SK-N-SH (cell line): ENCODE data around the gene BRMS1. TPM values are rescaled to one million over a fixed set of nuclear protein-coding genes. Genes with fewer than 3 reads are reported as not detected.
"Not testable (repeated sequence)": the region's sequence is repeated elsewhere in the genome, so short reads cannot be mapped to it uniquely, and the experiment has no call there.

Source experiments
- CTCF ChIA-PET: fragments of 300-600, 350-600 bp; formaldehyde crosslinking; extraction: SDS; loops from one replicate; lab custom pipeline; 2021; lab: Yijun Ruan, JAX
- POLR2A ChIA-PET: fragments of 350-600 bp; sonication (Branson Sonifier 250); formaldehyde crosslinking; extraction: SDS; loops from one replicate; lab custom pipeline; 2020; ENCODE audit warnings: antibody characterized with exemption, inconsistent platforms; lab: Yijun Ruan, JAX
- DNase-seq: peaks from one replicate; pipeline ENCODE4 v3.0.0; 2012
- H2AFZ ChIP-seq: fragments of 200-600 bp; sonication (generic); 2 replicates; pipeline ENCODE4 v1.8.1; 2016; ENCODE audit warnings: antibody characterized with exemption, mild to moderate bottlenecking, low read depth
- H3F3A ChIP-seq: fragments of 200-600 bp; sonication (generic); replicated peaks from 2 replicates; pipeline ENCODE3; 2016; ENCODE audit warnings: antibody characterized with exemption, mild to moderate bottlenecking; ENCODE audit not compliant: insufficient read depth
- H3K27ac ChIP-seq, 2 experiments: fragments of 200-500 bp in 1 of 2; fragments of 200-600 bp in 1 of 2; sonication (Bioruptor generic) in 1 of 2; sonication (generic), shearing (Covaris generic) in 1 of 2; 2 replicates each; pipeline versions ENCODE4 v1.5.1 to v1.6.1; 2014 to 2016; ENCODE audit warnings: low read depth in 2 of 2, inconsistent platforms in 1 of 2, low read length in 1 of 2, mild to moderate bottlenecking in 1 of 2, mixed read lengths in 1 of 2
- H3K27me3 ChIP-seq: fragments of 200-600 bp; sonication (generic), shearing (Covaris generic); 2 replicates; pipeline ENCODE4 v1.6.1; 2016; ENCODE audit warnings: mixed run types; ENCODE audit not compliant: insufficient read depth
- H3K36me3 ChIP-seq, 2 experiments: fragments of 200-500 bp in 1 of 2; fragments of 200-600 bp in 1 of 2; sonication (Bioruptor generic) in 1 of 2; sonication (generic) in 1 of 2; replicated peaks in 1 of 2; 2 replicates each; pipeline versions ENCODE3 to v1.5.1; 2014 to 2016; ENCODE audit warnings: low read length in 1 of 2, mild to moderate bottlenecking in 1 of 2; ENCODE audit not compliant: insufficient read depth in 2 of 2, control insufficient read depth in 1 of 2
- H3K4me1 ChIP-seq, 2 experiments: fragments of 200-500 bp in 1 of 2; fragments of 200-600 bp in 1 of 2; sonication (Bioruptor generic) in 1 of 2; sonication (generic), shearing (Covaris generic) in 1 of 2; 2 replicates each; pipeline versions ENCODE4 v1.5.1 to v1.6.1; 2014 to 2016; ENCODE audit warnings: low read depth in 1 of 2, low read length in 1 of 2, mixed run types in 1 of 2; ENCODE audit not compliant: insufficient read depth in 2 of 2, control insufficient read depth in 1 of 2
- H3K4me2 ChIP-seq: fragments of 200-600 bp; sonication (generic), shearing (Covaris generic); 2 replicates; pipeline ENCODE4 v1.6.1; 2017; ENCODE audit warnings: mixed run types
- H3K4me3 ChIP-seq, 2 experiments: fragments of 200-500 bp in 1 of 2; fragments of 200-600 bp in 1 of 2; sonication (Bioruptor generic) in 1 of 2; sonication (generic), shearing (Covaris generic) in 1 of 2; 2 replicates each; pipeline versions ENCODE4 v1.5.1 to v1.8.1; 2014 to 2016; ENCODE audit warnings: low read depth in 2 of 2, inconsistent platforms in 1 of 2, low read length in 1 of 2, mild to moderate bottlenecking in 1 of 2, mixed read lengths in 1 of 2, moderate library complexity in 1 of 2
- H3K79me2 ChIP-seq: fragments of 200-600 bp; sonication (generic); 2 replicates; pipeline ENCODE4 v1.8.1; 2017; ENCODE audit warnings: mild to moderate bottlenecking; ENCODE audit not compliant: insufficient read depth
- H3K9ac ChIP-seq: fragments of 200-600 bp; sonication (generic); 2 replicates; pipeline ENCODE4 v1.6.1; 2017; ENCODE audit warnings: mixed run types
- H3K9me2 ChIP-seq: fragments of 200-600 bp; sonication (generic); 2 replicates; pipeline ENCODE4 v1.6.1; 2017; ENCODE audit warnings: mixed run types
- H3K9me3 ChIP-seq: fragments of 200-600 bp; sonication (generic); 2 replicates; pipeline ENCODE4 v1.6.1; 2017; ENCODE audit warnings: mixed run types, mild to moderate bottlenecking, moderate library complexity
- H4K20me1 ChIP-seq: fragments of 200-600 bp; sonication (generic); 2 replicates; pipeline ENCODE4 v1.6.1; 2017; ENCODE audit warnings: mild to moderate bottlenecking, mixed run types; ENCODE audit not compliant: insufficient read depth
- CTCF ChIP-seq: fragments of 200-600 bp; sonication (generic); IDR thresholded peaks from 2 replicates; pipeline ENCODE4 v1.6.1; 2017; ENCODE audit warnings: antibody characterized with exemption, mild to moderate bottlenecking, moderate library complexity
- EZH2phosphoT487 ChIP-seq: fragments of 200-600 bp; sonication (generic); IDR thresholded peaks from 2 replicates; pipeline ENCODE4 v1.6.1; 2017; ENCODE audit warnings: low read depth, mixed run types, mild to moderate bottlenecking, antibody characterized with exemption, moderate library complexity, borderline replicate concordance
- GATA2 ChIP-seq: sonication (generic); formaldehyde crosslinking; IDR thresholded peaks from 2 replicates; pipeline ENCODE4 v1.5.0; 2020; ENCODE audit warnings: mild to moderate bottlenecking, missing genetic modification reagents
- MAX ChIP-seq: IDR thresholded peaks from 2 replicates; pipeline ENCODE4 v1.4.0; 2012; ENCODE audit warnings: low read depth
- RXRA ChIP-seq: IDR thresholded peaks from 2 replicates; pipeline ENCODE4 v1.4.0; 2012; ENCODE audit warnings: low read depth, mild to moderate bottlenecking, borderline replicate concordance
- TCF12 ChIP-seq: IDR thresholded peaks from 2 replicates; pipeline ENCODE4 v1.4.0; 2012
- TEAD4 ChIP-seq: IDR thresholded peaks from 2 replicates; pipeline ENCODE4 v1.4.0; 2012; ENCODE audit warnings: mild to moderate bottlenecking, borderline replicate concordance; ENCODE audit not compliant: insufficient read depth
- USF2 ChIP-seq: fragments of 150-350 bp; IDR thresholded peaks from 2 replicates; pipeline ENCODE4 v1.6.1; 2017; ENCODE audit warnings: antibody characterized with exemption, low read length, low read depth, borderline replicate concordance
- YY1 ChIP-seq: IDR thresholded peaks from 2 replicates; pipeline ENCODE4 v1.4.0; 2012; ENCODE audit warnings: low read depth, mild to moderate bottlenecking
- WGBS: methylation state at CpG from one replicate; pipeline ENCODE4 v1.1.6; 2017; ENCODE audit warnings: low lambda C conversion rate; 5-methylcytosine and 5-hydroxymethylcytosine counted together
- polyA plus RNA-seq, 3 experiments: library from polyadenylated mRNA; depleted of rRNA; stranded (reverse); fragments of >200 nt; gene quantifications; 2 replicates each; pipeline ENCODE4 v1.2.3, GENCODE V29; 2012

The BRMS1 gene
- polyA plus RNA-seq, 1 of the 3 experiments (the other 2 are of a cell fraction), result 70.0 TPM

- H3K4me2 ChIP-seq, H3F3A ChIP-seq, H3K9me3 ChIP-seq, H3K79me2 ChIP-seq, H3K9me2 ChIP-seq, H3K4me3 ChIP-seq, H3K36me3 ChIP-seq, H2AFZ ChIP-seq, POLR2A ChIA-PET, H3K4me1 ChIP-seq, H4K20me1 ChIP-seq, DNase-seq, H3K27ac ChIP-seq, H3K9ac ChIP-seq: not testable (repeated sequence)
- peaks cover 18% of the 10 kb centered on the region; the same call in 1 of the 2 replicates for H3K27me3 ChIP-seq
- 70% methylated on average over 9 of the region's 9 CpGs for WGBS
- CTCF ChIA-PET, result interaction anchor here (1.4 to 8.6 kb wide), 3 partner anchors 10 to 16 kb away, joined by 5 to 55 read pairs (median 47); no protein-coding TSS in a partner anchor
Measured at GRCh38 chr11:66373690-66374287, 28.9 kb upstream of the BRMS1 start.

GRCh38 chr11:66373265-66373664, 28.4 kb upstream of the BRMS1 start:
- Histone ChIP-seq H4K20me1 (no peaks in the 10 kb centered on the region), H3K9me2 (no peaks in the 10 kb centered on the region), H3K4me3 (no peak overlapping the region), H3F3A (peaks cover 9% of the 10 kb centered on the region), H3K4me1 (peaks cover 6 to 9% of the 10 kb centered on the region in 2 experiments; a peak in 2 of 4 replicates), H3K27ac (no peak overlapping the region), H3K4me2 (no peak overlapping the region), H2AFZ (no peak overlapping the region), H3K36me3 (no peaks in the 10 kb centered on the region)
- WGBS, result 49% methylated on average over 5 of the region's 5 CpGs
- CTCF ChIA-PET, result interaction anchor here (1.4 to 8.6 kb wide), 5 partner anchors 10 to 62 kb away, joined by 3 to 55 read pairs (median 6); no protein-coding TSS in a partner anchor
- no peak for TF ChIP-seq EZH2phosphoT487
- no peak for TF ChIP-seq TCF12
- TF ChIP-seq RXRA, result no peak
- no peak for TF ChIP-seq MAX
- no peak for TF ChIP-seq TEAD4
- no peak for TF ChIP-seq CTCF
- TF ChIP-seq GATA2 (CRISPR knock-in tag), result no peak
- TF ChIP-seq YY1, result no peak
- TF ChIP-seq USF2, result no peak
- TF ChIP-seq, all 33 proteins: peak for 0
- POLR2A ChIA-PET, result no interaction called here
- H3K27me3 ChIP-seq, result peaks cover 18% of the 10 kb centered on the region; the same call in 1 of the 2 replicates
- no peaks in the 10 kb centered on the region for H3K9me3 ChIP-seq
- no peak for DNase-seq
- no peaks in the 10 kb centered on the region for H3K79me2 ChIP-seq
- no peak overlapping the region for H3K9ac ChIP-seq
